ENCODE measurements around the gene MAP3K21.

The MAP3K21 gene

DNA sequence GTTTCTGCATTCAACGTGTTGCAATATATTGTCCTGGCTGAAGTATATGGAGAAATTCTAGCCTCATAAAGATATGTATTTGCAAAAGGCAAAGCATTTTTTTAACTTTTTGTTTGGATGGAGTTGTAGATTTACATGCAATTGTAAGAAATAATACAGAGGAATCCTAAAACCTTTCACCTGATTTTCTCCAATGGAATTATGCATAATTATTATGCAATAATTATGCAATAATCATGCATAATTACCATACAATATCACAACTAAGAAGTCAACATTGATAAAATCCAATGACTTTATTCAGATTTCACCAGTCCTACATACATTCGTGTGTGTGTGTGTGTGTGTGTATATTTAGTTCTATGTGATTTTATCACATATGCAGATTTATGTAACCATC is 7.5 kb upstream of the MAP3K21 start:
- no peaks in the 10 kb centered on the region for H3K9me3 ChIP-seq (ENCODE audit: control insufficient read depth, insufficient read depth, low read depth, low read length)
- H3K4me3 ChIP-seq (ENCODE audit: low read depth, low read length), result no peak overlapping the region
- ChIA-PET POLR2A (no interaction called here), CTCF (interaction anchor here (0.6 to 8.0 kb wide), 3 partner anchors 14 to 1565 kb away, joined by 3 to 55 read pairs (median 5); no protein-coding TSS in a partner anchor)
- H3K36me3 ChIP-seq (ENCODE audit: control insufficient read depth in 2 of 2, insufficient read depth in 1 of 2, low read length in 2 of 2), result no peaks in the 10 kb centered on the region
- H3K4me1 ChIP-seq (ENCODE audit: control insufficient read depth, insufficient read depth, low read length), result peaks cover 5% of the 10 kb centered on the region; the same call in 1 of the 2 replicates
- H3K27ac ChIP-seq (ENCODE audit: extremely low read depth, low read depth, low read length), result no peak overlapping the region
- TF ChIP-seq ZSCAN16 (tag by site-specific recombination; IDR thresholded peaks at IDR 0.05), result no peak
- no peak for TF ChIP-seq YY1 (tag by site-specific recombination; IDR thresholded peaks at IDR 0.05)
- no peak for TF ChIP-seq ZNF501 (tag by site-specific recombination; IDR thresholded peaks at IDR 0.05)
- TF ChIP-seq, protein P1, sequence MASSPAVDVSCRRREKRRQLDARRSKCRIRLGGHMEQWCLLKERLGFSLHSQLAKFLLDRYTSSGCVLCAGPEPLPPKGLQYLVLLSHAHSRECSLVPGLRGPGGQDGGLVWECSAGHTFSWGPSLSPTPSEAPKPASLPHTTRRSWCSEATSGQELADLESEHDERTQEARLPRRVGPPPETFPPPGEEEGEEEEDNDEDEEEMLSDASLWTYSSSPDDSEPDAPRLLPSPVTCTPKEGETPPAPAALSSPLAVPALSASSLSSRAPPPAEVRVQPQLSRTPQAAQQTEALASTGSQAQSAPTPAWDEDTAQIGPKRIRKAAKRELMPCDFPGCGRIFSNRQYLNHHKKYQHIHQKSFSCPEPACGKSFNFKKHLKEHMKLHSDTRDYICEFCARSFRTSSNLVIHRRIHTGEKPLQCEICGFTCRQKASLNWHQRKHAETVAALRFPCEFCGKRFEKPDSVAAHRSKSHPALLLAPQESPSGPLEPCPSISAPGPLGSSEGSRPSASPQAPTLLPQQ (tag by site-specific recombination; IDR thresholded peaks at IDR 0.05), result no peak
- no peak for TF ChIP-seq TSHZ1 (tag by site-specific recombination; IDR thresholded peaks at IDR 0.05; ENCODE audit: borderline replicate concordance)
- no peak for TF ChIP-seq SP2 (tag by site-specific recombination; IDR thresholded peaks at IDR 0.05)
- no peak for TF ChIP-seq ZNF148 (tag by site-specific recombination; IDR thresholded peaks at IDR 0.05; ENCODE audit: borderline replicate concordance)
- TF ChIP-seq ZNF791 (tag by site-specific recombination; IDR thresholded peaks at IDR 0.05), result no peak

DNA sequence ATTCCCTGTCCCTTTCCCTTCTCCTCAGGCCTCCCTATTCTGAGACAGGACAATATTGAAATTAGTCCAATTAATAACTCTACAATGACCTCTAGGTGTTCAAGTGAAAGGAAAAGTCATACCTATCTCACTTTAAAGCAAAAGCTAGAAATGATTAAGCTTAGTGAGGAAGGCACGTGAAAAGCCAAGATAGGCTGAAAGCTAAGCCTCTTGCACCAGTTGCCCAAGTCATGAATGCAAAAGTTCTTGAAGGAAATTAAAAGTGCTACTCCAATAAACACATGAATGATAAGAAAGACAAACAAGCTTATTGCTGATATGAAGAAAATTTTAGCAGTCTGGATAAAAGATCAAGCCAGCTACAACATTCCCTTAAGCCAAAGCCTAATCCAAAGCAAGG is 3.8 kb upstream of the MAP3K21 start:
- ChIA-PET POLR2A (no interaction called here), CTCF (interaction anchor here (1.1 kb wide), 1 partner anchor 41 kb away, joined by 7 read pairs; no protein-coding TSS in a partner anchor)
- H3K4me1 ChIP-seq (ENCODE audit: control insufficient read depth, insufficient read depth, low read length), result no peaks in the 10 kb centered on the region
- no peaks in the 10 kb centered on the region for H3K9me3 ChIP-seq (ENCODE audit: control insufficient read depth, insufficient read depth, low read depth, low read length)
- H3K27ac ChIP-seq (ENCODE audit: extremely low read depth, low read depth, low read length), result no peak overlapping the region
- no peak overlapping the region for H3K4me3 ChIP-seq (ENCODE audit: low read depth, low read length)
- H3K36me3 ChIP-seq (ENCODE audit: control insufficient read depth in 2 of 2, insufficient read depth in 1 of 2, low read length in 2 of 2), result no peaks in the 10 kb centered on the region
- TF ChIP-seq ZNF121 (tag by site-specific recombination; IDR thresholded peaks at IDR 0.05) (no peak), ZNF248 (tag by site-specific recombination; IDR thresholded peaks at IDR 0.05) (no peak), BCL11A (tag by site-specific recombination; IDR thresholded peaks at IDR 0.05; ENCODE audit: low read depth) (no peak), ZNF37A (tag by site-specific recombination; IDR thresholded peaks at IDR 0.05) (no peak), KLF16 (tag by site-specific recombination; IDR thresholded peaks at IDR 0.05) (no peak), ZFP3 (tag by site-specific recombination; IDR thresholded peaks at IDR 0.05; ENCODE audit: low read depth) (no peak), ZNF544 (tag by site-specific recombination; IDR thresholded peaks at IDR 0.05) (no peak), ZNF518A (tag by site-specific recombination; conservative IDR thresholded peaks at IDR 0.05; ENCODE audit: low read depth) (no peak), GLIS1 (tag by site-specific recombination; IDR thresholded peaks at IDR 0.05) (no peak)
- TF ChIP-seq, protein P2, sequence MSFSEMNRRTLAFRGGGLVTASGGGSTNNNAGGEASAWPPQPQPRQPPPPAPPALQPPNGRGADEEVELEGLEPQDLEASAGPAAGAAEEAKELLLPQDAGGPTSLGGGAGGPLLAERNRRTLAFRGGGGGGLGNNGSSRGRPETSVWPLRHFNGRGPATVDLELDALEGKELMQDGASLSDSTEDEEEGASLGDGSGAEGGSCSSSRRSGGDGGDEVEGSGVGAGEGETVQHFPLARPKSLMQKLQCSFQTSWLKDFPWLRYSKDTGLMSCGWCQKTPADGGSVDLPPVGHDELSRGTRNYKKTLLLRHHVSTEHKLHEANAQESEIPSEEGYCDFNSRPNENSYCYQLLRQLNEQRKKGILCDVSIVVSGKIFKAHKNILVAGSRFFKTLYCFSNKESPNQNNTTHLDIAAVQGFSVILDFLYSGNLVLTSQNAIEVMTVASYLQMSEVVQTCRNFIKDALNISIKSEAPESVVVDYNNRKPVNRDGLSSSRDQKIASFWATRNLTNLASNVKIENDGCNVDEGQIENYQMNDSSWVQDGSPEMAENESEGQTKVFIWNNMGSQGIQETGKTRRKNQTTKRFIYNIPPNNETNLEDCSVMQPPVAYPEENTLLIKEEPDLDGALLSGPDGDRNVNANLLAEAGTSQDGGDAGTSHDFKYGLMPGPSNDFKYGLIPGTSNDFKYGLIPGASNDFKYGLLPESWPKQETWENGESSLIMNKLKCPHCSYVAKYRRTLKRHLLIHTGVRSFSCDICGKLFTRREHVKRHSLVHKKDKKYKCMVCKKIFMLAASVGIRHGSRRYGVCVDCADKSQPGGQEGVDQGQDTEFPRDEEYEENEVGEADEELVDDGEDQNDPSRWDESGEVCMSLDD (tag by site-specific recombination; IDR thresholded peaks at IDR 0.05), result no peak

Data from HEK293 (cell line).